Measurements from ENCODE around the gene ZNF235.

DNA sequence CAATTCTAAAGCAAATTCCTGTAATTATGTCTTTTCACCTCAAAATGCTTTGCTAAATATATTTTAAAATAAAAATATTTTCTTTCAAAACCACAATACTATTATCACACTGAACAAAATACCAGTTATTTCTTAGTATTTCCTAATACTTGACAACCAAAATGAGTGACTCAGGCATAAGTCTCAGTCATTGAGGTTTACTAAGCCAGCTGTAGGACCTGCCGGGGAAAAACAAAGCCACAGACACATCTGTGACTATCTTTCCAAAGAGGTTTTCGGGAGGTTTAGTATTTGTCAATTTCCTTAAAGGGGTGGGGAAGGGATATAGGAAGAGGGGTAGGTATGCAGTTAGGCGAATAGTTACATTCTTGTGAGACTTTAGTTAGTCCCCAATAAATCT, 3.2 kb upstream of the ZNF235 start:
- no peak for TF ChIP-seq CTCF (IDR thresholded peaks at IDR 0.05)
- TF ChIP-seq POLR2A (IDR thresholded peaks at IDR 0.05) = no peak
- TF ChIP-seq POLR2AphosphoS5 (IDR thresholded peaks at IDR 0.05) = no peak

All from upper lobe of left lung (tissue), 4 donors.